Measurements from ENCODE around the gene CSH1. TPM values are rescaled to one million over a fixed set of nuclear protein-coding genes. Genes with fewer than 3 reads are reported as not detected.

CSH1 gene
- not detected in 2 replicates for total RNA-seq

DNA sequence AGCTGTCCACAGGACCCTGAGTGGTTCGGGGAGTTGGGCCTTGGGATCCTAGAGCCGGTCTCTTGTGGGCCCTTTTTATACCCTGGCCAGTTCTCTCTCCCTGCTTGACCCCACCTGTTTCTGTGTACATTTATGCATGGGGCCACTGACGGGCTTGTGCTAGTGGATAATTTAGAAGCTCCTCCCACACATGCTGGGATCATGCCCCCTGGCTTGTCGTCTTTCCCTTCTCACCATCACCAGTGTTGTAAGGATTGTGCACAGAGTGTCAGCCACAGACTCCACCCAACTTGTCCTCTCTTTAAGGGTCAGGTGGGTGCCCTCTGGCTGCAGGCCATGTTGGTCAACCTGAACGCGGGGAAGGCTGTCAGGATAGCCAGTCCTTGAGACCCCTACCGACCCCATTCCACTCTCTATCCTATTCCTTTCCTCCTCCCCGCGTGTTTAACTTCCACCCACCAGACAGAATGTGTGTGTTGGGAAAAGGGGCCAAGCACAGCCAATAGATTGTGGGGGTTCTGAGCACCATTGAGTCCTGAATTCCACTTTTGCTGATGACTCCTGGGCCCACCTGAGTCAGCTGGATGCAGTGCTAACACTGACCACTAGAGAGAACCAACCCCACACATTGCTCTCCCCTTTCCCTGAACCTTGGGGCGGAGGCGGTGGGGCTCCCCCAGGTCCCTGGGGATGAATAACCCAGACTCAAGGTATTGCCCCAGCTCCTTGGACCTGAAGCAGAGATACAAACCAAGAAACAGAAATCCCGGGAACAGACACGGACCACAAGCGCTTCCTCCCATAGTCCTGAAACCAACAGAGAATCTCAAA lies at the start of gene CSH1:
TSS of gene CSH1 (minus strand) at position 51 of the 831 bp plus-strand sequence. CDS start 63 bp downstream, outside the sequence.

DNA sequence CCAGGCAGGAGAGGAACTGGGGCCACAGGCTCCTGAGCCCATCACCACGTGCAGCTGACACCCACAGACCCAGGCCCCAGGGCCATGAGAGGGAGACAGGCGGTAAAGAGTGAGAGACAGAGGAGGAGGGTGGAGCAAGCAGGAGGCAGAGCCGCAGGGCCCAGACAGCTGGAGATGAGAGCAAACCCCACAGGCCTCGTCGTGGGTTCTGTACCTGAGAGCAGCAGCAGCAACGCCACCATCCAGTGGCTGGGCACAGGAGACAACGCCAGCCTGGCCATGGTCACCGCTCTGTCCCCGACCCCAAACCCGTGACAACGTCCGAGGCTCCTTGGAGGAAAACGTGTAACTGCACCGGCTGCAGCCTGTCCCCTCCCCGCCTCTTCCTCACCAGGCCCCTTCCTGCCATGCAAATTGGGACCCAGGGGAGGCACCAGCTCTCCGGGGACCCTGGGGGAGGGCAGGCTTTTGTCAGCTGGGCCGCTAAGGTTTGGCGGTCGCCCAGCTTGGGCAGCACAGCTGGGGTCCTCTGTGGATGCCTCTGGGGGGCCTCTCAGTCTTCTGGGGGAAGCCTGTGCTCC lies 35.7 kb upstream of the CSH1 start, which contains the start of gene CD79B:
TSS of gene CD79B (minus strand) at position 351 of the 581 bp plus-strand sequence. CDS start at position 281, 70 bp downstream.

DNA sequence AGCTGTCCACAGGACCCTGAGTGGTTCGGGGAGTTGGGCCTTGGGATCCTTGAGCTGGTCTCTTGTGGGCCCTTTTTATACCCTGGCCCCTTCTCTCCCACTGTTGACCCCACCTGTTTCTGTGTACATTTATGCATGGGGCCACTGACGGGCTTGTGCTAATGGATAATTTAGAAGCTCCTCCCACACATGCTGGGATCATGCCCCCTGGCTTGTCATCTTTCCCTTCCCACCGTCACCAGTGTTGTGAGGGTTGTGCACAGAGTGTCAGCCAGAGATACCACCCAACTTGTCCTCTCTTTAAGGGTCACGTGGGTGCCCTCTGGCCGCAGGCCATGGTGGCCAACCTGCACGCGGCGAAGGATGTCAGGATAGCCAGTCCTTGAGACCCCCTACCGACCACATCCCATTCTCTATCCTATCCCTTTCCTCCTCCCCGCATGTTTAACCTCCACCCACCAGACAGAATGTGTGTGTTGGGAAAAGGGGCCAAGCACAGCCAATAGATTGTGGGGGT lies 22.5 kb upstream of the CSH1 start, which contains the start of gene GH1:
TSS of gene GH1 (minus strand) at position 51 of the 517 bp plus-strand sequence. CDS start 63 bp downstream, outside the sequence.

DNA sequence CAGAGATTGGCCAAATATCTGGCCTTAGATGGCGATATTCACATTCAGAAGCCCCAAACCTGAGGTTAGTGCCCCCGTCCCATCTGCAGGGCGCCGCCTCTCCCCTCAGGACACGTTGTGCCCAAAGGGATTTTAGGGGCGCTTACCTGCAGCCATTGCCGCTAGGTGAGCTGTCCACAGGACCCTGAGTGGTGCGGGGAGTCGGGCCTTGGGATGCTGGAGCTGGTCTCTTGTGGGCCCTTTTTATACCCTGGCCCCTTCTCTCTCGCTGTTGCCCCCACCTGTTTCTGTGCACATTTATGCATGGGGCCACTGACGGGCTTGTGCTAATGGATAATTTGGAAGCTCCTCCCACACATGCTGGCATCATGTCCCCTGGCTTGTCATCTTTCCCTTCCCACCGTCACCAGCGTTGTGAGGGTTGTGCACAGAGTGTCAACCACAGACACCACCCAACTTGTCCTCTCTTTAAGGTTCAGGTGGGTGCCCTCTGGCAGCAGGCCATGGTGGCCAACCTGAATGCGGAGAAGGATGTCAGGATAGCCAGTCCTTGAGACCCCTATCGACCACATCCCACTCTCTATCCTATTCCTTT lies 14.8 kb upstream of the CSH1 start, which contains the start of gene CSHL1:
TSS of gene CSHL1 (minus strand) at position 218 of the 595 bp plus-strand sequence. CDS start at position 156, 62 bp downstream.

DNA sequence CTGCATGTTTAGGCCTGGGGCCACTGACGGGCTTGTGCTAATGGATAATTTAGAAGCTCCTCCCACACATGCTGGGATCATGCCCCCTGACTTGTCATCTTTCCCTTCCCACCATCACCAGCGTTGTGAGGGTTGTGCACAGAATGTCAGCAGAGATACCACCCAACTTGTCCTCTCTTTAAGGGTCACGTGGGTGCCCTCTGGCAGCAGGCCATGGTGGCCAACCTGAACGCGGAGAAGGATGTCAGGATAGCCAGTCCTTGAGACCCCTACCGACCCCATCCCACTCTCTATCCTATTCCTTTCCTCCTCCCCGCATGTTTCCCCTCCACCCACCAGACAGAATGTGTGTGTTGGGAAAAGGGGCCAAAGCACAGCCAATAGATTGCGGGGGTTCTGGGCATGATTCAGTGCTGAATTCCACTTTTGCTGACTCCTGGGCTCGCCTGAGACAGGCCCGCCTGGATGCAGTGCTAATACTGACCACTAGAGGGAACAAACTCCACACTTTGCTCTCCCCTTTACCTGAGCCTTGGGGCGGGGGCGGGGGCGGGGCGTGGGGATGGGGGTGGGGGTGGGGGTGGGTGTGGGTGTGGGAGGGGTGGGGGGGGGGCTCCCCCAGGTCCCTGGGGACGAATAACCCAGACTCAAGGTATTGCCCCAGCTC lies 14.3 kb downstream of the CSH1 start, which contains the start of gene GH2:
TSS of gene GH2 (minus strand) at position 10 of the 667 bp plus-strand sequence. CDS start 143 bp downstream, outside the sequence.

DNA sequence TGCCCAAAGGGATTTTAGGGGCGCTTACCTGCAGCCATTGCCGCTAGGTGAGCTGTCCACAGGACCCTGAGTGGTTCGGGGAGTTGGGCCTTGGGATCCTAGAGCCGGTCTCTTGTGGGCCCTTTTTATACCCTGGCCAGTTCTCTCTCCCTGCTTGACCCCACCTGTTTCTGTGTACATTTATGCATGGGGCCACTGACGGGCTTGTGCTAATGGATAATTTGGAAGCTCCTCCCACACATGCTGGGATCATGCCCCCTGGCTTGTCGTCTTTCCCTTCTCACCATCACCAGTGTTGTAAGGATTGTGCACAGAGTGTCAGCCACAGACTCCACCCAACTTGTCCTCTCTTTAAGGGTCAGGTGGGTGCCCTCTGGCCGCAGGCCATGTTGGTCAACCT lies 22.8 kb downstream of the CSH1 start, which contains the start of gene CSH2:
TSS of gene CSH2 (minus strand) at position 101 of the 400 bp plus-strand sequence. CDS start at position 38, 63 bp downstream.

Other genes starting within 250 kb of the CSH1 start
- 28.3 and 28.4 TPM in 2 replicates for gene LIMD2, start 196.4 kb downstream of the CSH1 start, total RNA-seq
- 11.7 and 25.4 TPM in 2 replicates for gene STRADA, start 154.8 kb downstream of the CSH1 start, total RNA-seq
- 86.4 and 114 TPM in 2 replicates for gene CCDC47, start 123.0 kb downstream of the CSH1 start, total RNA-seq
- 64.6 and 65.4 TPM in 2 replicates for gene DDX42, start 122.4 kb downstream of the CSH1 start, total RNA-seq
- 94.2 and 101 TPM in 2 replicates for gene PSMC5, start 69.1 kb downstream of the CSH1 start, total RNA-seq
- 60.3 and 94.8 TPM in 2 replicates for gene FTSJ3, start 68.9 kb downstream of the CSH1 start, total RNA-seq
- 64.1 and 83.2 TPM in 2 replicates for gene SMARCD2, start 53.9 kb downstream of the CSH1 start, total RNA-seq
- gene CSH2, start 22.9 kb downstream of the CSH1 start, total RNA-seq = not detected in 2 replicates
- gene GH2, start 14.6 kb downstream of the CSH1 start, total RNA-seq = not detected in 2 replicates
- gene CSHL1, start 14.7 kb upstream of the CSH1 start, total RNA-seq = not detected in 2 replicates
- gene GH1, start 22.3 kb upstream of the CSH1 start, total RNA-seq = not detected in 2 replicates
- 0.65 and 2.0 TPM in 2 replicates for gene CD79B, start 35.8 kb upstream of the CSH1 start, total RNA-seq
- under 0.01 TPM in 1 of 2 replicates, not detected in the other for gene SCN4A, start 76.3 kb upstream of the CSH1 start, total RNA-seq
- 0.30 and 0.32 TPM in 2 replicates for gene PRR29, start 101.8 kb upstream of the CSH1 start, total RNA-seq
- 743 and 963 TPM in 2 replicates for gene ICAM2, start 124.1 kb upstream of the CSH1 start, total RNA-seq
- 10.1 and 12.5 TPM in 2 replicates for gene ERN1, start 233.6 kb upstream of the CSH1 start, total RNA-seq

Data from epithelial cell of umbilical artery (primary cell).